ENCODE results near the gene PRSS36. TPM values are rescaled to one million over a fixed set of nuclear protein-coding genes. Genes with fewer than 3 reads are reported as not detected.

Gene PRSS36
- total RNA-seq, 1 donor from 2014 or later, result 2.0 TPM

- DNase-seq (ENCODE audit: extremely low spot score, unreplicated experiment), result no peak
- TF ChIP-seq CTCF (conservative IDR thresholded peaks at IDR 0.05), result no peak
- Mint-ChIP-seq H3K4me3 (no peak overlapping the region), H3K27me3 (peaks cover 9% of the 10 kb centered on the region), H3K4me1 (ENCODE audit: unreplicated experiment) (no peaks in the 10 kb centered on the region), H3K36me3 (peaks cover 55% of the 10 kb centered on the region), H3K9me3 (no peaks in the 10 kb centered on the region), H3K27ac (peak overlapping the region; percentile 23)
These were observed 45.0 kb upstream of the PRSS36 start for GRCh38 chr16:31194898-31195297.

DNA sequence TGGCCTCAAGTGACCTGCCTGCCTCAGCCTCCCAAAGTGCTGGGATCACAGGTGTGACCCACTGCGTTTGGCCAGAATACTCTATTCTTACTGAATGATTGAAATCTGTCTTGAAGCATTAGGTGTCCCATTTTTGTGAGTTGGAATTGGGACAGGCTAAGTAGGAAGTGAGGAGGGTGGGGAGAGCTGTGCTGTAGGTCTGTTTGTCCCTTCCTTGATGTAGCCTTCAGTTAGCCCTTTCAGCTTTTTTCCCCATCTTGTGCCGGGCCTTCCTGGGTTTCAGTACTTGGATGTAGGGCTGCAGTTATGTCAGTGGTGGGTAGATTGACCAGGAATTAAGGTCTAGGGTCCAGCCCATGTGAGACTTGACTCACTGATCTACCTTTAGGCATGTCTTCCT lies 44.0 kb upstream of the PRSS36 start:
- Mint-ChIP-seq H3K27ac (no peak overlapping the region), H3K36me3 (peaks cover 55% of the 10 kb centered on the region), H3K27me3 (no peaks in the 10 kb centered on the region), H3K4me3 (no peak overlapping the region), H3K9me3 (no peaks in the 10 kb centered on the region), H3K4me1 (ENCODE audit: unreplicated experiment) (no peaks in the 10 kb centered on the region)
- no peak for DNase-seq (ENCODE audit: extremely low spot score, unreplicated experiment)
- no peak for TF ChIP-seq CTCF (conservative IDR thresholded peaks at IDR 0.05)

DNA sequence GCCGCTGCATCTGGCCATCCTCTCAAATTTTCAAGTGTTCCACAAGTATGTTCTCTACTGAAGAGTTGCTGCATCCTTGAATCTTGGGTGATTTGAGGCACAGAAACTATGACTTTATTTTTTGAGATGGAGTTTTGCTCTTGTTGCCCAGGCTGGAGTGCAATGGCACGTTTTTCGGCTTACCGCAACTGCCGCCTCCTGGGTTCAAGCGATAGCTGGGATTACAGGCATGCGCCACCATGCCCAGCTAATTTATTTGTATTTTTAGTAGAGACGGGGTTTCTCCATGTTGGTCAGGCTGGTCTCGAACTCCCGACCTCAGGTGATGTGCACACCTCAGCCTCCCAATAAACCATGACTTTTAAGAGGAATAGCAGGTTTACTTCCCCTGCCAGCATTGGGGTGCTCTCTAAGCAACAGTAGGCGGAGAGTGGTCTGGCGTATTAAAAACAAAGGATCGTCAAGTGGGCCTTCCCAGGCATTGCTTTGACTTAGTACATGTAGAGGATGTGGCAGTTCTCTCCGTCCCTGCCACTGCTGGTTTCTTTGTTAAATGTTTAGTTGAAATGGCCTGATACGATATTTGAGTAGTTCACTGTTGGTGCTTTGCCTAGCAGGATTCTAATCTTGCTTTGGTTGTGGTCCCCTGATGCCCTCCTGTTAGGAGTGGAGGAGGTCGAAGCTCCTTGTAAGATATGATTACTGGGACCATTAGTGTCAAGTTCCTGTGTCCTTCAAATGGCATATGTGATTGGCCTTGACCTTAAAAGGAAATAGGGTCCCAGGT lies 43.2 kb upstream of the PRSS36 start:
- no peak for DNase-seq (ENCODE audit: extremely low spot score, unreplicated experiment)
- no peaks in the 10 kb centered on the region for H3K9me3 Mint-ChIP-seq
- no peak overlapping the region for H3K4me3 Mint-ChIP-seq
- no peak for TF ChIP-seq CTCF (conservative IDR thresholded peaks at IDR 0.05)
- H3K27ac Mint-ChIP-seq, result peak overlapping the region; percentile 21
- no peaks in the 10 kb centered on the region for H3K27me3 Mint-ChIP-seq
- H3K4me1 Mint-ChIP-seq (ENCODE audit: unreplicated experiment), result no peaks in the 10 kb centered on the region
- peaks cover 58% of the 10 kb centered on the region for H3K36me3 Mint-ChIP-seq

DNA sequence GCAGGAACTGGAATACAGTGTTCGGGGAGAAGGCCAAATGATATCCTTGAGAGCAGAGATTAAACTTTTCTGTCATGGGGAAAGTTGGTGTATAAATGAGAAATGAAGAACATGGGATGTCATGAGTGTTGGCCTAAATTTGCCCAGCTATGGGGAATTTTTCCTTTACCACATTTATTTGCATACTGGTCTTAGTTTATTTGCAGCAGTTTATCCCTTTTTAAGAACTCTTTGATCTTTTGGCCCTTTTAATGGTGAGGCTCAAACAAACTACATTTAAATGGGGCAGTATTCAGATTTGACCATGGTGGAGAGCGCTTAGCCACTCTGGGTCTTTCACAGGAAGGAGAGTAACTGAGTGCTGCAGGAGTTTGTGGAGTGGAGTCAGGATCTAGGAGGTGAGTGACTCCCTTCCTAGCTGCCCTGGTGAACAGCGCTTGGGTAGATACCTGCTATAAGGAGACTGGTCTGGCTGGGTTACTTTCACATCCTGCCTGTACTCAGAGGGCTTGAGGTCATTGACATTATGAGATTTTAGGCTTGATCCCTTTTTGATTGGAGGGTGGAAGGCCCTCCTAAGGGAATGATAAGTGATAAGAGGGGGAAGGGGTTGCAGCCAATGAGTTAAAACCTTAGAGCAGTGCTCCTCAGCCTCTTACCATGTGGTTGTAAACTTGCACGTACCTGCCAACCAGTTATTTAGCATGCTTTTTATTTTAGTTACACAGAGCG lies 42.0 kb upstream of the PRSS36 start:
- TF ChIP-seq CTCF (conservative IDR thresholded peaks at IDR 0.05), result no peak

GRCh38 chr16:31190818-31191444 lies 41.1 kb upstream of the PRSS36 start:
- Mint-ChIP-seq H3K36me3 (peaks cover 73% of the 10 kb centered on the region), H3K27ac (peak overlapping the region; percentile 72)

More for the DNA sequence above, 42.0 kb upstream of the PRSS36 start:
- DNase-seq (ENCODE audit: extremely low spot score, unreplicated experiment), result no peak
- H3K36me3 Mint-ChIP-seq, result peaks cover 69% of the 10 kb centered on the region
- no peak overlapping the region for H3K4me3 Mint-ChIP-seq
- no peaks in the 10 kb centered on the region for H3K27me3 Mint-ChIP-seq
- no peaks in the 10 kb centered on the region for H3K9me3 Mint-ChIP-seq
- peak overlapping the region; percentile 17 for H3K27ac Mint-ChIP-seq
- no peaks in the 10 kb centered on the region for H3K4me1 Mint-ChIP-seq (ENCODE audit: unreplicated experiment)

More at GRCh38 chr16:31190818-31191444, 41.1 kb upstream of the PRSS36 start:
- no peak overlapping the region for H3K4me3 Mint-ChIP-seq
- no peaks in the 10 kb centered on the region for H3K9me3 Mint-ChIP-seq
- no peaks in the 10 kb centered on the region for H3K27me3 Mint-ChIP-seq
- peaks cover 5% of the 10 kb centered on the region for H3K4me1 Mint-ChIP-seq (ENCODE audit: unreplicated experiment)
- no peak for DNase-seq (ENCODE audit: extremely low spot score, unreplicated experiment)
- TF ChIP-seq CTCF (conservative IDR thresholded peaks at IDR 0.05), result no peak

All from type B pancreatic cell (in vitro differentiated cells).